GM19324 (cell line): ENCODE results near the gene LHFPL6.

ENCODE experiments used
- ATAC-seq: cut with Tn5 transposase; IDR thresholded peaks from one replicate; pipeline ENCODE4 v1.9.1; 2021; ENCODE audit warnings: mild to moderate bottlenecking, moderate library complexity; ENCODE audit not compliant: unreplicated experiment, low FRiP score

LHFPL6 gene

GRCh38 chr13:39602614-39603366 lies at the start of gene LHFPL6:
TSS of gene LHFPL6 (minus strand) at chr13:39603193.
- ATAC-seq = peak; percentile 85

- no peak for ATAC-seq
Measured at GRCh38 chr13:39646122-39646521, 43.1 kb upstream of the LHFPL6 start.

- no peak for ATAC-seq
Measured at GRCh38 chr13:39641645-39642044, 38.7 kb upstream of the LHFPL6 start.

- ATAC-seq = no peak
Measured at GRCh38 chr13:39637890-39638289, 34.9 kb upstream of the LHFPL6 start.

GRCh38 chr13:39635564-39635963 lies 32.6 kb upstream of the LHFPL6 start:
- no peak for ATAC-seq

GRCh38 chr13:39632994-39633393 lies 30.0 kb upstream of the LHFPL6 start:
- ATAC-seq = no peak

GRCh38 chr13:39631307-39631706 lies 28.3 kb upstream of the LHFPL6 start:
- no peak for ATAC-seq

- no peak for ATAC-seq
Measured at GRCh38 chr13:39623466-39623865, 20.5 kb upstream of the LHFPL6 start.

- ATAC-seq = no peak
Measured at GRCh38 chr13:39618561-39618960, 15.6 kb upstream of the LHFPL6 start.

GRCh38 chr13:39616087-39616694 lies 13.2 kb upstream of the LHFPL6 start:
- ATAC-seq = peak; percentile 54

- ATAC-seq = no peak
Measured at GRCh38 chr13:39612023-39612637, 9.1 kb upstream of the LHFPL6 start.

GRCh38 chr13:39607876-39608275 lies 4.9 kb upstream of the LHFPL6 start:
- ATAC-seq = no peak

GRCh38 chr13:39605677-39606320 lies 2.8 kb upstream of the LHFPL6 start:
- no peak for ATAC-seq

GRCh38 chr13:39604756-39605155 lies 1.8 kb upstream of the LHFPL6 start:
- ATAC-seq = no peak

GRCh38 chr13:39603424-39603947 lies 493 bp upstream of the LHFPL6 start:
- ATAC-seq = peak; percentile 26

- peak; percentile 24 for ATAC-seq
Measured at GRCh38 chr13:39602277-39602613, 748 bp downstream of the LHFPL6 start.

- ATAC-seq = no peak
Measured at GRCh38 chr13:39601636-39602035, 1.4 kb downstream of the LHFPL6 start.

- ATAC-seq = no peak
Measured at GRCh38 chr13:39600766-39601165, 2.2 kb downstream of the LHFPL6 start.

GRCh38 chr13:39599842-39600241 lies 3.2 kb downstream of the LHFPL6 start:
- no peak for ATAC-seq

- ATAC-seq = no peak
Measured at GRCh38 chr13:39599012-39599411, 4.0 kb downstream of the LHFPL6 start.

- ATAC-seq = no peak
Measured at GRCh38 chr13:39597838-39598237, 5.2 kb downstream of the LHFPL6 start.
